H9 (cell line): ENCODE data around the gene TANGO6. TPM values are rescaled to one million over a fixed set of nuclear protein-coding genes. Genes with fewer than 3 reads are reported as not detected.

Experiments used
- DNase-seq: peaks from one replicate; pipeline ENCODE4 v3.0.0-alpha.2; 2017
- H2AFZ ChIP-seq: one replicate; pipeline ENCODE4 v1.6.1; 2013; ENCODE audit warnings: mild to moderate bottlenecking, low read length, control low read depth, moderate library complexity
- H2AK5ac ChIP-seq: 2 replicates; pipeline ENCODE4 v1.6.1; 2013; ENCODE audit warnings: low read length, control low read depth, mixed read lengths; ENCODE audit not compliant: insufficient read length
- H2BK120ac ChIP-seq: one replicate; pipeline ENCODE4 v1.6.1; 2013; ENCODE audit warnings: low read depth, mild to moderate bottlenecking, low read length, control low read depth, inconsistent platforms; ENCODE audit not compliant: poor library complexity, severe bottlenecking
- H2BK12ac ChIP-seq: 2 replicates; pipeline ENCODE4 v1.6.1; 2013; ENCODE audit warnings: low read length, control low read depth, mixed read lengths, low read depth; ENCODE audit not compliant: insufficient read length
- H2BK15ac ChIP-seq: 2 replicates; pipeline ENCODE4 v1.6.1; 2013; ENCODE audit warnings: low read depth, low read length, control low read depth
- H2BK20ac ChIP-seq: one replicate; pipeline ENCODE4 v1.6.1; 2013; ENCODE audit warnings: low read depth, mild to moderate bottlenecking, low read length, control low read depth, inconsistent platforms; ENCODE audit not compliant: poor library complexity, severe bottlenecking
- H2BK5ac ChIP-seq: 2 replicates; pipeline ENCODE4 v1.6.1; 2013; ENCODE audit warnings: low read length, control low read depth, mixed read lengths; ENCODE audit not compliant: insufficient read length
- H3K14ac ChIP-seq: 2 replicates; pipeline ENCODE4 v1.6.1; 2013; ENCODE audit warnings: low read length, control low read depth; ENCODE audit not compliant: insufficient read depth
- H3K18ac ChIP-seq: 2 replicates; pipeline ENCODE4 v1.6.1; 2013; ENCODE audit warnings: low read depth, mild to moderate bottlenecking, mixed read lengths, low read length, control low read depth; ENCODE audit not compliant: insufficient read length
- H3K23ac ChIP-seq: 2 replicates; pipeline ENCODE4 v1.6.1; 2013; ENCODE audit warnings: low read length, control low read depth, mixed read lengths, low read depth; ENCODE audit not compliant: insufficient read length
- H3K23me2 ChIP-seq: 2 replicates; pipeline ENCODE4 v1.6.1; 2013; ENCODE audit warnings: low read depth, mild to moderate bottlenecking, mixed read lengths, low read length, control low read depth; ENCODE audit not compliant: insufficient read length, poor library complexity, severe bottlenecking
- H3K27ac ChIP-seq: 2 replicates; pipeline ENCODE4 v1.5.1; 2013; ENCODE audit warnings: low read length, control low read depth, mixed read lengths, low read depth; ENCODE audit not compliant: insufficient read length
- H3K27me3 ChIP-seq: 2 replicates; pipeline ENCODE4 v1.6.1; 2013; ENCODE audit warnings: low read length, control low read depth, inconsistent platforms; ENCODE audit not compliant: insufficient read depth
- H3K4ac ChIP-seq: 2 replicates; pipeline ENCODE4 v1.6.1; 2013; ENCODE audit warnings: low read depth, mild to moderate bottlenecking, control low read depth, inconsistent platforms, low read length, moderate library complexity
- H3K4me1 ChIP-seq: 2 replicates; pipeline ENCODE4 v1.6.1; 2013; ENCODE audit warnings: low read length, control low read depth, inconsistent platforms; ENCODE audit not compliant: insufficient read depth
- H3K4me2 ChIP-seq: 2 replicates; pipeline ENCODE4 v1.6.1; 2013; ENCODE audit warnings: low read length, control low read depth, mixed read lengths; ENCODE audit not compliant: insufficient read length, insufficient read depth
- H3K56ac ChIP-seq: 2 replicates; pipeline ENCODE4 v1.6.1; 2013; ENCODE audit warnings: low read depth, mild to moderate bottlenecking, mixed read lengths, low read length, control low read depth; ENCODE audit not compliant: insufficient read length
- H3K79me1 ChIP-seq: 2 replicates; pipeline ENCODE4 v1.6.1; 2013; ENCODE audit warnings: low read depth, mild to moderate bottlenecking, moderate library complexity, low read length, control low read depth, inconsistent platforms; ENCODE audit not compliant: insufficient read depth, poor library complexity, severe bottlenecking
- H3K79me2 ChIP-seq: 2 replicates; pipeline ENCODE4 v1.6.1; 2013; ENCODE audit warnings: low read length, control low read depth, inconsistent platforms; ENCODE audit not compliant: insufficient read depth
- H3K9ac ChIP-seq: 2 replicates; pipeline ENCODE4 v1.6.1; 2013; ENCODE audit warnings: low read length, control low read depth, mixed read lengths; ENCODE audit not compliant: insufficient read length; ENCODE audit errors: extremely low read depth
- H3K9me3 ChIP-seq: one replicate; pipeline ENCODE4 v1.6.1; 2013; ENCODE audit warnings: low read depth, low read length, inconsistent platforms; ENCODE audit not compliant: control insufficient read depth
- H3T11ph ChIP-seq: one replicate; pipeline ENCODE4 v1.6.1; 2013; ENCODE audit warnings: mild to moderate bottlenecking, low read length, control low read depth, inconsistent platforms
- H4K20me1 ChIP-seq: one replicate; pipeline ENCODE4 v1.6.1; 2013; ENCODE audit not compliant: control insufficient read depth, insufficient read length, insufficient read depth
- H4K5ac ChIP-seq: 2 replicates; pipeline ENCODE4 v1.6.1; 2013; ENCODE audit warnings: low read depth, mild to moderate bottlenecking, mixed read lengths, low read length, control low read depth; ENCODE audit not compliant: insufficient read length
- H4K8ac ChIP-seq: replicated peaks from 2 replicates; pipeline ENCODE4 v1.6.1; 2013; ENCODE audit warnings: low read length, control low read depth, mixed read lengths, low read depth; ENCODE audit not compliant: insufficient read length
- H4K91ac ChIP-seq: 2 replicates; pipeline ENCODE4 v1.6.1; 2013; ENCODE audit warnings: low read depth, mild to moderate bottlenecking, moderate library complexity, mixed read lengths, low read length, control low read depth; ENCODE audit not compliant: insufficient read length
- H3K27ac Mint-ChIP-seq, 3 experiments: 2 replicates in 2 of 3; 3 replicates in 1 of 3; pipeline ENCODE4 v1.8.0; 2020 to 2021; ENCODE audit warnings: mixed read lengths in 3 of 3, mild to moderate bottlenecking in 1 of 3, moderate library complexity in 1 of 3
- H3K27me3 Mint-ChIP-seq: 2 replicates; pipeline ENCODE4 v1.8.0; 2021; ENCODE audit warnings: low read depth, mild to moderate bottlenecking, moderate library complexity, mixed read lengths
- H3K36me3 Mint-ChIP-seq, 3 experiments: 2 replicates in 2 of 3; 3 replicates in 1 of 3; pipeline ENCODE4 v1.8.0; 2020 to 2021; ENCODE audit warnings: low read depth in 3 of 3, mixed read lengths in 3 of 3; ENCODE audit not compliant: insufficient read depth in 1 of 3
- H3K4me1 Mint-ChIP-seq, 2 experiments: 2 replicates each; pipeline ENCODE4 v1.8.0; 2020; ENCODE audit warnings: mixed read lengths in 2 of 2
- H3K4me3 Mint-ChIP-seq, 2 experiments: 2 replicates in 1 of 2; 3 replicates in 1 of 2; pipeline ENCODE4 v1.8.0; 2020 to 2021; ENCODE audit warnings: mild to moderate bottlenecking in 2 of 2, mixed read lengths in 2 of 2, moderate library complexity in 1 of 2
- H3K9me3 Mint-ChIP-seq, 2 experiments: 2 replicates in 1 of 2; 3 replicates in 1 of 2; pipeline ENCODE4 v1.8.0; 2020; ENCODE audit warnings: mild to moderate bottlenecking in 2 of 2, mixed read lengths in 2 of 2, moderate library complexity in 1 of 2
- WGBS: extraction: QIAGEN DNeasy Blood & Tissue Kit; methylation state at CpG from one replicate; pipeline ENCODE4 v1.1.7; 2013; ENCODE audit warnings: missing lambda C conversion rate, low lambda C conversion rate, mixed read lengths; ENCODE audit not compliant: insufficient read length; ENCODE audit errors: extremely low coverage; 5-methylcytosine and 5-hydroxymethylcytosine counted together
- total RNA-seq: library from RNA; stranded (reverse); gene quantifications from 2 replicates; pipeline ENCODE4 v1.2.1, GENCODE V29; 2021
- TF ChIP-seq, protein P1 (sequence below): fragments of 200-600 bp; sonication (generic); conservative IDR thresholded peaks from 3 replicates; pipeline ENCODE4 v1.8.0; 2021; ENCODE audit warnings: antibody characterized with exemption, mild to moderate bottlenecking

The TANGO6 gene
- total RNA-seq, 1 experiment from 2014 or later = 12.0 TPM

- Histone ChIP-seq H3K18ac (no peak overlapping the region), H3K4me1 (peaks cover 7% of the 10 kb centered on the region; the same call in 1 of the 2 replicates), H4K5ac (no peak overlapping the region), H2BK120ac (no peak overlapping the region), H2BK12ac (no peak overlapping the region), H3K27me3 (no peaks in the 10 kb centered on the region), H3K14ac (no peak overlapping the region), H3K23ac (no peak overlapping the region), H3K56ac (no peak overlapping the region), H3K9me3 (no peaks in the 10 kb centered on the region), H2AFZ (no peak overlapping the region), H2BK15ac (no peak overlapping the region), H4K91ac (no peak overlapping the region), H3K79me2 (peaks cover 8% of the 10 kb centered on the region; the same call in 1 of the 2 replicates), H2AK5ac (no peak overlapping the region), H3K27ac (no peak overlapping the region), H3K4ac (no peak overlapping the region), H3K79me1 (no peaks in the 10 kb centered on the region), H4K8ac (no peak overlapping the region), H3K4me2 (peak overlapping the region; percentile 71), H3K23me2 (peaks cover 19% of the 10 kb centered on the region), H2BK5ac (no peak overlapping the region), H2BK20ac (no peak overlapping the region), H3K9ac (no peak overlapping the region), H4K20me1 (no peaks in the 10 kb centered on the region), H3T11ph (no peak overlapping the region)
- Mint-ChIP-seq H3K9me3 (peaks cover 0 to 3% of the 10 kb centered on the region in 2 experiments; a peak in 2 of 5 replicates), H3K27me3 (peaks cover 3% of the 10 kb centered on the region; the same call in 1 of the 2 replicates), H3K27ac (peak overlapping the region in 2 of 3 experiments; percentile 44 to 62; a peak in 2 of 7 replicates), H3K36me3 (peaks cover 32 to 51% (median 43%) of the 10 kb centered on the region in 3 experiments), H3K4me1 (peaks cover 32 to 39% of the 10 kb centered on the region in 2 experiments), H3K4me3 (peak overlapping the region; percentile 86 to 94)
- no CpG with 5 or more reads among the region's 4 CpGs for WGBS
- DNase-seq = no peak
- TF ChIP-seq, protein P1, sequence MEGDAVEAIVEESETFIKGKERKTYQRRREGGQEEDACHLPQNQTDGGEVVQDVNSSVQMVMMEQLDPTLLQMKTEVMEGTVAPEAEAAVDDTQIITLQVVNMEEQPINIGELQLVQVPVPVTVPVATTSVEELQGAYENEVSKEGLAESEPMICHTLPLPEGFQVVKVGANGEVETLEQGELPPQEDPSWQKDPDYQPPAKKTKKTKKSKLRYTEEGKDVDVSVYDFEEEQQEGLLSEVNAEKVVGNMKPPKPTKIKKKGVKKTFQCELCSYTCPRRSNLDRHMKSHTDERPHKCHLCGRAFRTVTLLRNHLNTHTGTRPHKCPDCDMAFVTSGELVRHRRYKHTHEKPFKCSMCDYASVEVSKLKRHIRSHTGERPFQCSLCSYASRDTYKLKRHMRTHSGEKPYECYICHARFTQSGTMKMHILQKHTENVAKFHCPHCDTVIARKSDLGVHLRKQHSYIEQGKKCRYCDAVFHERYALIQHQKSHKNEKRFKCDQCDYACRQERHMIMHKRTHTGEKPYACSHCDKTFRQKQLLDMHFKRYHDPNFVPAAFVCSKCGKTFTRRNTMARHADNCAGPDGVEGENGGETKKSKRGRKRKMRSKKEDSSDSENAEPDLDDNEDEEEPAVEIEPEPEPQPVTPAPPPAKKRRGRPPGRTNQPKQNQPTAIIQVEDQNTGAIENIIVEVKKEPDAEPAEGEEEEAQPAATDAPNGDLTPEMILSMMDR = no peak
Observed at GRCh38 chr16:69108905-69109252, 265.5 kb downstream of the TANGO6 start.
